OCI-LY7 (cell line): Measurements from ENCODE around the gene SPTB.

Experiments
- CTCF ChIP-seq: fragments of 200-600 bp; sonication (generic); conservative IDR thresholded peaks from 2 replicates; pipeline ENCODE4 v1.5.1; 2014; ENCODE audit warnings: mild to moderate bottlenecking, antibody characterized with exemption, low read length, moderate library complexity, mixed read lengths
- EZH2phosphoT487 ChIP-seq: fragments of 200-600 bp; sonication (generic); IDR thresholded peaks from 2 replicates; pipeline ENCODE4 v1.6.1; 2018; ENCODE audit warnings: low read depth, borderline replicate concordance, mild to moderate bottlenecking, mixed run types, antibody characterized with exemption, low read length, moderate library complexity, mixed read lengths

DNA sequence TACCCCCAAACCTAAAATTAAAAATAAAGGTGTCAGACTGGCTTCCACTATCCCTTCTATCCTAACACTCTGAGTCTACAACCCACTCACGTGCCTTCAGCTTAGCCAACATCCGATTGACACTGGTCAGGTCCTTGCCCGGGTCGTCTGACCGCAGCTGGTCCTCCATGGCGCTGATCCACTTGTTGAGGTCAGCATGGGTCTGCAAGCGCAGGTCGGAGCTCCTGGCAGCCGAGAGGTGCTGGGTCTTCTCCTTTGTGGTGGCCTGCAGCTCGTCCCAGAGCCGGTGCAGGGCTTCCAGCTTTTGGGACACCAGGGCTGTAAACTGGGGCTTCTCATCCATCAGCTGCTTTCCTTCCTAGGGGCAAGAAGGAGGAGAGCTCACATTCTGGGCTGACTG, 97.5 kb downstream of the SPTB start:
- TF ChIP-seq CTCF (no peak), EZH2phosphoT487 (no peak)
